Osteoblast (primary cell): ENCODE results near the gene S100A16. TPM values are rescaled to one million over a fixed set of nuclear protein-coding genes. Genes with fewer than 3 reads are reported as not detected.

Experiments used
- DNase-seq: peaks from one replicate; pipeline ENCODE4 v3.0.0; 2011; ENCODE audit warnings: low spot score, mixed read lengths; ENCODE audit not compliant: insufficient read length; ENCODE audit errors: missing footprints
- H2AFZ ChIP-seq: 2 replicates; pipeline ENCODE4 v1.6.0; 2011; ENCODE audit warnings: mild to moderate bottlenecking, low read length
- H3K27ac ChIP-seq: 2 replicates; pipeline ENCODE4 v1.5.1; 2011; ENCODE audit warnings: mild to moderate bottlenecking, low read depth, low read length, moderate library complexity
- H3K27me3 ChIP-seq: 2 replicates; pipeline ENCODE4 v1.6.0; 2012; ENCODE audit warnings: mild to moderate bottlenecking, control low read depth, inconsistent platforms, low read length, moderate library complexity; ENCODE audit not compliant: insufficient read depth
- H3K36me3 ChIP-seq: 2 replicates; pipeline ENCODE4 v1.5.1; 2011; ENCODE audit warnings: mild to moderate bottlenecking, low read length, control low read depth, moderate library complexity; ENCODE audit not compliant: insufficient read depth
- H3K4me1 ChIP-seq: 2 replicates; pipeline ENCODE4 v1.5.1; 2011; ENCODE audit warnings: mild to moderate bottlenecking, low read length, control low read depth, moderate library complexity; ENCODE audit not compliant: insufficient read depth
- H3K4me2 ChIP-seq: 2 replicates; pipeline ENCODE4 v1.6.0; 2011; ENCODE audit warnings: mild to moderate bottlenecking, low read length; ENCODE audit not compliant: insufficient read depth
- H3K4me3 ChIP-seq: fragments of 200-600 bp; sonication (generic); 3 replicates; pipeline ENCODE4 v1.5.1; 2012; ENCODE audit warnings: mild to moderate bottlenecking, low read length, inconsistent platforms; ENCODE audit not compliant: insufficient read depth
- H3K79me2 ChIP-seq: 2 replicates; pipeline ENCODE4 v1.6.0; 2012; ENCODE audit warnings: mild to moderate bottlenecking, low read length, control low read depth, inconsistent platforms; ENCODE audit not compliant: insufficient read depth
- H3K9me3 ChIP-seq: 2 replicates; pipeline ENCODE4 v1.5.1; 2011; ENCODE audit warnings: low read depth, low read length, control low read depth
- H4K20me1 ChIP-seq: 2 replicates; pipeline ENCODE4 v1.6.0; 2012; ENCODE audit warnings: mild to moderate bottlenecking, low read length, control low read depth; ENCODE audit not compliant: insufficient read depth
- total RNA-seq: library from RNA; depleted of rRNA; stranded (reverse); fragments of >200 nt; gene quantifications from 2 replicates; pipeline ENCODE4 v1.2.3, GENCODE V29; 2012
- TF ChIP-seq, protein P1 (sequence below): IDR thresholded peaks from 2 replicates; pipeline ENCODE4 v1.5.1; 2011; ENCODE audit warnings: mild to moderate bottlenecking, low read depth, low read length, moderate library complexity; ENCODE audit errors: extremely low read depth

S100A16 gene
- total RNA-seq, 1 donor, result 190 TPM

DNA sequence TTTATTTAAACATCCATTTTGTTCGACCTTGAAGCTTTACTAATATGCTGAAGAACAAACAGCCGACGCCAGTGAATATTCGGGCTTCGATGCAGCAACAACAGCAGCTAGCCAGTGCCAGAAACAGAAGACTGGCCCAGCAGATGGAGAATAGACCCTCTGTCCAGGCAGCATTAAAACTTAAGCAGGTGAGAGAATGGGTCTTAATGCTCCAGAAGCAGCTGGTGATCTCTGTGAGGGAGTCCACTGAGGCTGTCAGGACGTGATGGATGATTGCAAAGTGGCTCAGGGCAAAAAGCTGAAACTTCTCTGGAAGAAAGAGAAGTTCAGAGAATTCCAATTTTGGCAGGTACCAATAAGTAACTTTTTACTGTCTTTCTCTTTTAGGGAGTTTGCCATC lies 25.3 kb upstream of the S100A16 start:
- Histone ChIP-seq H3K27me3 (no peaks in the 10 kb centered on the region), H3K9me3 (no peaks in the 10 kb centered on the region), H3K4me3 (no peak overlapping the region), H2AFZ (no peak overlapping the region), H4K20me1 (peaks cover 19% of the 10 kb centered on the region), H3K4me2 (no peak overlapping the region), H3K27ac (no peak overlapping the region), H3K4me1 (peaks cover 3% of the 10 kb centered on the region), H3K36me3 (peaks cover 71% of the 10 kb centered on the region), H3K79me2 (peaks cover 79% of the 10 kb centered on the region)
- no peak for DNase-seq
- TF ChIP-seq, protein P1, sequence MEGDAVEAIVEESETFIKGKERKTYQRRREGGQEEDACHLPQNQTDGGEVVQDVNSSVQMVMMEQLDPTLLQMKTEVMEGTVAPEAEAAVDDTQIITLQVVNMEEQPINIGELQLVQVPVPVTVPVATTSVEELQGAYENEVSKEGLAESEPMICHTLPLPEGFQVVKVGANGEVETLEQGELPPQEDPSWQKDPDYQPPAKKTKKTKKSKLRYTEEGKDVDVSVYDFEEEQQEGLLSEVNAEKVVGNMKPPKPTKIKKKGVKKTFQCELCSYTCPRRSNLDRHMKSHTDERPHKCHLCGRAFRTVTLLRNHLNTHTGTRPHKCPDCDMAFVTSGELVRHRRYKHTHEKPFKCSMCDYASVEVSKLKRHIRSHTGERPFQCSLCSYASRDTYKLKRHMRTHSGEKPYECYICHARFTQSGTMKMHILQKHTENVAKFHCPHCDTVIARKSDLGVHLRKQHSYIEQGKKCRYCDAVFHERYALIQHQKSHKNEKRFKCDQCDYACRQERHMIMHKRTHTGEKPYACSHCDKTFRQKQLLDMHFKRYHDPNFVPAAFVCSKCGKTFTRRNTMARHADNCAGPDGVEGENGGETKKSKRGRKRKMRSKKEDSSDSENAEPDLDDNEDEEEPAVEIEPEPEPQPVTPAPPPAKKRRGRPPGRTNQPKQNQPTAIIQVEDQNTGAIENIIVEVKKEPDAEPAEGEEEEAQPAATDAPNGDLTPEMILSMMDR, result no peak

DNA sequence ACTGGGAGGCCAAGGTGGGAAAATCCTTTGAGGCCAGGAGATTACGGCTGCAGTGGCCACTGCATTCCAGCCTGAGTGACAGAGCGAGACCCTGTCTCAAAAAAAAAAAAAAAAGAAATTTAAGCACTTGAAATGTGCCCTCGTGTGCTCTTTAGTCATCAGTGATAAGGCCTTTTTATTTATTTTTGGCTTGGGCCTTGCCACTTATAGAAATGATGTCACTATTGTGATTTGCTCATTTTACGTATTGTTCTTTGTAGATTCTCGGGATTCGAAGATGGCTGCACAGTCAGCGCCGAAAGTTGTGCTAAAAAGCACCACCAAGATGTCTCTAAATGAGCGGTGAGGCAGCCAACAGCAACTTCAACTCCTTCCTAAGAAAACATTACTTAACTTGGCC lies 23.4 kb upstream of the S100A16 start:
- peaks cover 19% of the 10 kb centered on the region for H4K20me1 ChIP-seq
- no peak overlapping the region for H3K4me3 ChIP-seq
- TF ChIP-seq, protein P1, result no peak
- peaks cover 65% of the 10 kb centered on the region for H3K79me2 ChIP-seq
- peaks cover 51% of the 10 kb centered on the region for H3K36me3 ChIP-seq
- no peak overlapping the region for H3K27ac ChIP-seq
- peak; percentile 39 for DNase-seq
- H3K4me2 ChIP-seq, result no peak overlapping the region
- no peak overlapping the region for H2AFZ ChIP-seq
- peaks cover 6% of the 10 kb centered on the region for H3K4me1 ChIP-seq
- H3K9me3 ChIP-seq, result no peaks in the 10 kb centered on the region
- H3K27me3 ChIP-seq, result no peaks in the 10 kb centered on the region

DNA sequence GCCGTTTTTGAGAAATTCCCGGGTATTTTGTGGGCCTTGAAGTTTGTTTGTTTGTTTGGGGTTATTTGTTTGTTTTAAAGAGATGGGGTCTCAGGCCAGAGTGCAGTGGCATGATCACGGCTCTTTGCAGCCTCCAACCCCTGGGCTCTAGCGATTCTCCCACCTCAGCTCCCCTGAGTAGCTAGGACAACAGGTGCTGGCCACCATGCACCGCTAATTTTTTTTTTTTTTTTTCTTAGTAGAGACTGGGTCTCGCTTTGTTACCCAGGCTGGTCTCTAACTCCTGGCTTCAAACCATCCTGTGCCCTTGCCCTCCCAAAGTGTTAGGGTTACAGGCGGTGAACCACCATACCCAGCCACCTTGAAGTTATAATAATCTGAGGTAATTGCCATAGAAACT lies 22.9 kb upstream of the S100A16 start:
- peaks cover 60% of the 10 kb centered on the region for H3K79me2 ChIP-seq
- peaks cover 19% of the 10 kb centered on the region for H4K20me1 ChIP-seq
- TF ChIP-seq, protein P1, result no peak
- H3K36me3 ChIP-seq, result peaks cover 47% of the 10 kb centered on the region
- H3K9me3 ChIP-seq, result no peaks in the 10 kb centered on the region
- peak overlapping the region; percentile 82 for H3K4me2 ChIP-seq
- peaks cover 6% of the 10 kb centered on the region for H3K4me1 ChIP-seq
- H2AFZ ChIP-seq, result no peak overlapping the region
- peak overlapping the region; percentile 14 for H3K4me3 ChIP-seq
- H3K27me3 ChIP-seq, result no peaks in the 10 kb centered on the region
- no peak overlapping the region for H3K27ac ChIP-seq
- DNase-seq, result no peak

DNA sequence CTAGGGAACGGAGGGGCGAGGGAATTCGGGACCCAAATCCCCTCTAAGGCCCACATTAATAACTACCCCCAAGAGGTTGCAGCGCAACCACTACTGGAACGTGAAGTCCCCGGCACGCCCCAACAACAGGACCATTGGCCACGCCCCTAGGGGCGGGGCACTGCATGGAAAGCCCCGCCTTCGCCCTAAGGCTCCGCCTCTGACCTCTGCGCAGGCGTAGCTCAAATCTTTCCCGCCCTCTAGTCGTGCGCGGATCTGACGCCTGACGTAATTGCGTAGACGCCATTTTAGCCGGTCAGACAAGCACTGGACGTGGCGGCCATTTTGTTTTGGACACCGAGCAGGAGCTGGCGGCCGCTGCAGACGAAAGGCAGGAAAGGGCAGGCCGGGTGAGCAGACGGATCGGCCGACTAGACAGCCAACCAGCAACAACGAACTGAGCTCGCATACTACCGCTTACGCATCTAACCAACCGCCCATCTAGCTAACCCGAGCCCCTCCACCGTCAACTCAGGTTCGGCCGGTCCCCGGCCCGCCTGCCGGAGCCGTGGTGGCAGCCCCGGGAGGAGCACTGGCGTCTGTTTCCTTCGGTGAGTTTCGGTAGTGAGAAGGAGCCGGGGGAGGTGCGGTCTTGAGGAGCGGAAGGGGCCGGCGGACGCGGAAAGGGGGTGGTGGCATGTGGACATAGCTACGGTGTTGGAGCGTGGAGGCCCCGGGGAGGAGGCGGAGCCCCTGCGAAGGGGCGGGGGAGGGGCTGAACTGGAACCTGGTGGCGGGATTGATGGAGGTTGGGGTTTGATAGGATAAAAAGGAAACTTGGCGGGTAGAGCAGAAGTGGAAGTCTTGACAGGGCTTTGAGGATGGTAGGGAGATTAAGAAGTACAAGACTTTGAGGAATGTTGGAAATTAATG lies 21.1 kb upstream of the S100A16 start, which contains the start of gene CHTOP:
Gene CHTOP (plus strand): TSS at position 313 of the 912 bp plus-strand sequence. CDS start 2,523 bp downstream, outside the sequence.
- Histone ChIP-seq H3K9me3 (no peaks in the 10 kb centered on the region), H4K20me1 (peaks cover 19% of the 10 kb centered on the region), H3K4me3 (peak within 1 kb of the TSS; percentile 95), H3K4me2 (peak within 1 kb of the TSS; percentile 82), H2AFZ (peak within 1 kb of the TSS; percentile 63), H3K27ac (peak within 1 kb of the TSS; percentile 98), H3K79me2 (peaks cover 43% of the 10 kb centered on the region), H3K27me3 (no peaks in the 10 kb centered on the region), H3K4me1 (peaks cover 6% of the 10 kb centered on the region), H3K36me3 (peaks cover 30% of the 10 kb centered on the region)
- TF ChIP-seq, protein P1, result no peak
- peak; percentile 98 for DNase-seq
